Hepatocyte (in vitro differentiated cells): ENCODE measurements around the gene TP73. TPM values are rescaled to one million over a fixed set of nuclear protein-coding genes. Genes with fewer than 3 reads are reported as not detected.

Experiments used
- DNase-seq: peaks from one replicate; pipeline ENCODE4 v3.0.0-alpha.2; 2016; ENCODE audit warnings: low spot score
- H2AFZ ChIP-seq: fragments of 200-600 bp; sonication (generic); 2 replicates; pipeline ENCODE4 v1.6.0; 2016; ENCODE audit warnings: antibody characterized with exemption, mild to moderate bottlenecking
- H3K27ac ChIP-seq: fragments of 200-600 bp; sonication (generic); 2 replicates; pipeline ENCODE4 v1.5.1; 2016; ENCODE audit warnings: mild to moderate bottlenecking
- H3K27me3 ChIP-seq: fragments of 200-600 bp; sonication (generic); 2 replicates; pipeline ENCODE4 v1.6.1; 2016
- H3K36me3 ChIP-seq: fragments of 200-600 bp; sonication (generic); replicated peaks from 2 replicates; pipeline ENCODE4 v1.5.1; 2016; ENCODE audit warnings: low read depth; ENCODE audit not compliant: insufficient read depth
- H3K4me1 ChIP-seq: fragments of 200-600 bp; sonication (generic); 2 replicates; pipeline ENCODE4 v1.5.1; 2016; ENCODE audit warnings: mild to moderate bottlenecking, moderate library complexity; ENCODE audit not compliant: insufficient read depth
- H3K4me2 ChIP-seq: fragments of 200-600 bp; sonication (generic); 2 replicates; pipeline ENCODE4 v1.6.0; 2016
- H3K4me3 ChIP-seq: fragments of 200-600 bp; sonication (generic); 2 replicates; pipeline ENCODE4 v1.5.1; 2016; ENCODE audit warnings: mild to moderate bottlenecking
- H3K79me2 ChIP-seq: fragments of 200-600 bp; sonication (generic); 2 replicates; pipeline ENCODE4 v1.6.0; 2017; ENCODE audit warnings: mild to moderate bottlenecking
- H3K9me2 ChIP-seq: fragments of 200-600 bp; sonication (generic); replicated peaks from 2 replicates; pipeline ENCODE4 v1.6.0; 2017; ENCODE audit warnings: mild to moderate bottlenecking; ENCODE audit not compliant: insufficient read depth
- H3K9me3 ChIP-seq: fragments of 200-600 bp; sonication (generic); 2 replicates; pipeline ENCODE4 v1.5.1; 2016; ENCODE audit warnings: low read depth, mild to moderate bottlenecking
- H4K20me1 ChIP-seq: fragments of 200-600 bp; sonication (generic); 2 replicates; pipeline ENCODE4 v1.6.0; 2016; ENCODE audit warnings: mild to moderate bottlenecking; ENCODE audit not compliant: insufficient read depth, poor library complexity, severe bottlenecking
- EZH2 ChIP-seq: fragments of 200-600 bp; sonication (generic); IDR thresholded peaks from 2 replicates; pipeline ENCODE4 v1.6.1; 2016; ENCODE audit warnings: antibody characterized with exemption, mild to moderate bottlenecking, borderline replicate concordance
- EZH2phosphoT487 ChIP-seq: fragments of 200-600 bp; sonication (generic); IDR thresholded peaks from one replicate; pipeline ENCODE4 v1.6.1; 2018; ENCODE audit warnings: antibody characterized with exemption, mild to moderate bottlenecking, low read depth, moderate library complexity; ENCODE audit not compliant: unreplicated experiment, severe bottlenecking
- WGBS: methylation state at CpG from one replicate; pipeline ENCODE4 v1.1.6; 2016; ENCODE audit warnings: low lambda C conversion rate; ENCODE audit errors: missing lambda C conversion rate; 5-methylcytosine and 5-hydroxymethylcytosine counted together
- polyA plus RNA-seq: library from polyadenylated mRNA; unstranded; fragments of >200 nt; fragmentation: Nextera tagmentation; extraction: Ambion mirVana; gene quantifications from 2 replicates; pipeline ENCODE4 v1.2.1, GENCODE V29; 2016
- total RNA-seq: library from RNA; depleted of rRNA; stranded (reverse); fragments of >200 nt; gene quantifications from 2 replicates; pipeline ENCODE4 v1.2.3, GENCODE V29; 2014
- TF ChIP-seq, protein P1 (sequence below): fragments of 200-600 bp; sonication (generic); IDR thresholded peaks from 2 replicates; pipeline ENCODE4 v1.5.1; 2016; ENCODE audit warnings: antibody characterized with exemption, mild to moderate bottlenecking; ENCODE audit not compliant: poor library complexity

Gene TP73
- total and polyA plus RNA-seq, 2 experiments from 2014 or later = 0.27 to 0.47 TPM

DNA sequence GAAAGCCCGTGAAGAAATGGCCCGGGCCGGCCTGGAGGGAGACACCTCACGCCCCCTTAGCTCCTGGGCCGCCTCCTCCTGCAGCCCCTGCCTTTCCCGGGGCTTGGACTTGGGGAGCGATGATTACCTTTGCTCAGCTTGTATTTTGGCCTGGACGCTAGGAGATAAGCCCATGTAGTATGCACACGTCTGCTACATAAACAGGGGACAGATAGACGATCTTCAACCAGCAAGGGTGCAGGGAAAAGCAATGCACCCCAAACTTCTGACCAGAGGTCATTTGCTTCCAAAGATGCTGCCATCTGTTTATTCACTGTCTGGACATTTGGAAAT, 936 bp downstream of the TP73 start:
- Histone ChIP-seq H3K36me3 (no peaks in the 10 kb centered on the region), H3K27me3 (peaks cover 65% of the 10 kb centered on the region), H3K27ac (no peak overlapping the region), H3K9me3 (no peaks in the 10 kb centered on the region), H3K79me2 (peaks cover 11% of the 10 kb centered on the region), H3K4me3 (no peak overlapping the region), H2AFZ (no peak overlapping the region), H3K4me2 (peak overlapping the region; percentile 95), H3K9me2 (no peaks in the 10 kb centered on the region), H3K4me1 (peaks cover 8% of the 10 kb centered on the region), H4K20me1 (no peaks in the 10 kb centered on the region)
- DNase-seq = no peak
- WGBS = 18% methylated on average over 10 of the region's 10 CpGs
- no peak for TF ChIP-seq EZH2
- TF ChIP-seq, protein P1, sequence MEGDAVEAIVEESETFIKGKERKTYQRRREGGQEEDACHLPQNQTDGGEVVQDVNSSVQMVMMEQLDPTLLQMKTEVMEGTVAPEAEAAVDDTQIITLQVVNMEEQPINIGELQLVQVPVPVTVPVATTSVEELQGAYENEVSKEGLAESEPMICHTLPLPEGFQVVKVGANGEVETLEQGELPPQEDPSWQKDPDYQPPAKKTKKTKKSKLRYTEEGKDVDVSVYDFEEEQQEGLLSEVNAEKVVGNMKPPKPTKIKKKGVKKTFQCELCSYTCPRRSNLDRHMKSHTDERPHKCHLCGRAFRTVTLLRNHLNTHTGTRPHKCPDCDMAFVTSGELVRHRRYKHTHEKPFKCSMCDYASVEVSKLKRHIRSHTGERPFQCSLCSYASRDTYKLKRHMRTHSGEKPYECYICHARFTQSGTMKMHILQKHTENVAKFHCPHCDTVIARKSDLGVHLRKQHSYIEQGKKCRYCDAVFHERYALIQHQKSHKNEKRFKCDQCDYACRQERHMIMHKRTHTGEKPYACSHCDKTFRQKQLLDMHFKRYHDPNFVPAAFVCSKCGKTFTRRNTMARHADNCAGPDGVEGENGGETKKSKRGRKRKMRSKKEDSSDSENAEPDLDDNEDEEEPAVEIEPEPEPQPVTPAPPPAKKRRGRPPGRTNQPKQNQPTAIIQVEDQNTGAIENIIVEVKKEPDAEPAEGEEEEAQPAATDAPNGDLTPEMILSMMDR = no peak
- TF ChIP-seq EZH2phosphoT487 = no peak

DNA sequence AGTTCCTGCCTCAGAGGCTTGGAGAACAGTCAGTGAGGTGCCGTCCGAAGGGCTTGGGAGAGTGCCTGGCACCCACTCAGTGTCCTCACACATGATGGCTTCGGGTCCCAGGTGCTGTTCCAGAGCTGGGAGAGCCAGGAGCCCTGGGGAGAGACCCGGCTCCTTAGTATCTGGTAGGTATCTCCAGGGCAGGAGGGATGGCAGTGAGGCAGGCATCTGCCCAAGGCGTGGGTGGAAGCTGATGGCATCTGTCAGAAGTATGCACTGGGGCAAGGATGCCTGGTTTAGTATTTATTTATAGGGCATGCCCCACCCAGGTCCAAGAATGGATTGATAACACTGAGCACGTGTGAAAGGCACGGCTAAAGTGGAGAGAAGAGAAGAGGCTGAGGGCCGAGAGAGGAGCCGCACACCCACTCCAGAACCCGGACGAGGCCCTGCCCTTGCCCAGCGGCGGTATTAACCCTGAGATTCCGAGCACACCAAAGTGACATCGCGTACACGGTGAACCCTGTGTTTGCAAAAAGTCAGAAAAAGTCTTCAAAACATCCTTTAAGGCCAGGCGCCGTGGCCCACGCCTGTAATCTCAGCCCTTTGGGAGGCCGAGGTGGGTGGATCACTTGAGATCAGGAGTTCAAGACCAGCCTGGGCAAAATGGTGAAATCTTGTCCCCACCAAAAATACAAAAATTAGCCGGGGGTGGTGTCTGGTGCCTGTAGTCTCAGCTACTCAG, 2.4 kb downstream of the TP73 start:
- no peak overlapping the region for H3K4me3 ChIP-seq
- no peaks in the 10 kb centered on the region for H3K9me2 ChIP-seq
- H3K27ac ChIP-seq = no peak overlapping the region
- no peaks in the 10 kb centered on the region for H3K9me3 ChIP-seq
- no peak overlapping the region for H2AFZ ChIP-seq
- H3K36me3 ChIP-seq = no peaks in the 10 kb centered on the region
- no peak for TF ChIP-seq EZH2phosphoT487
- no peak for TF ChIP-seq EZH2
- TF ChIP-seq, protein P1 = no peak
- 89% methylated on average over 22 of the region's 22 CpGs for WGBS
- no peaks in the 10 kb centered on the region for H3K79me2 ChIP-seq
- no peak overlapping the region for H3K4me2 ChIP-seq
- H4K20me1 ChIP-seq = no peaks in the 10 kb centered on the region
- no peak for DNase-seq
- peaks cover 2% of the 10 kb centered on the region for H3K4me1 ChIP-seq
- H3K27me3 ChIP-seq = peaks cover 70% of the 10 kb centered on the region

- no peaks in the 10 kb centered on the region for H3K4me1 ChIP-seq
- TF ChIP-seq EZH2phosphoT487 (no peak), EZH2 (no peak)
- TF ChIP-seq, protein P1 = no peak
- DNase-seq = no peak
- no peaks in the 10 kb centered on the region for H4K20me1 ChIP-seq
- H3K4me3 ChIP-seq = no peak overlapping the region
- no peaks in the 10 kb centered on the region for H3K79me2 ChIP-seq
- H3K36me3 ChIP-seq = no peaks in the 10 kb centered on the region
- H3K27ac ChIP-seq = no peak overlapping the region
- H3K9me3 ChIP-seq = no peaks in the 10 kb centered on the region
- WGBS = 89% methylated on average over 13 of the region's 13 CpGs
- H3K9me2 ChIP-seq = no peaks in the 10 kb centered on the region
- no peak overlapping the region for H3K4me2 ChIP-seq
- H2AFZ ChIP-seq = no peak overlapping the region
- H3K27me3 ChIP-seq = peaks cover 59% of the 10 kb centered on the region
These were observed 4.3 kb downstream of the TP73 start for GRCh38 chr1:3656450-3657095.
